GM10847 (cell line): ENCODE results near the gene ABCC9.

ENCODE experiments used
- POLR2A ChIP-seq: IDR thresholded peaks from 2 replicates; pipeline ENCODE4 v1.6.1; 2011; ENCODE audit not compliant: insufficient read length; ENCODE audit errors: extremely low read depth

Gene ABCC9

GRCh38 chr12:21851151-21851550 is 90.1 kb downstream of the ABCC9 start:
- TF ChIP-seq POLR2A = no peak

DNA sequence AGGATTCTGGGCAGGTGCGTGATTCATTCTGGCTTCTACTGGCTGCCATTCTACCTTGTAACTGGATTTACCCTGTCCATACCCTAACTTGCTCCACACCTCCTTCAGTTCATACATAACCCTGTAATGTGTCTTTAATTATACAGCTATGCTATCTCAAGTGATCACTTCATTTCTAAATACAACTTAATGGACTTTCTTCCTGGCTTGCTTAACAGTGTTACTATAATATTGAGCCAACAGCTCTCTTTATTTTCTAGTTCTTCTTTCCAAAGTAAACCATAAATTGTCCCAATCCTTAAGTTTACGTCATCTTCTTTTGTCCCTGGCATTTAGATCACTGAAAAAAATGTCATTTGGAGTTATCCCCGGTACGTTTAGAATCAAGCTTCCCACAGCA is 90.8 kb downstream of the ABCC9 start:
- no peak for TF ChIP-seq POLR2A

DNA sequence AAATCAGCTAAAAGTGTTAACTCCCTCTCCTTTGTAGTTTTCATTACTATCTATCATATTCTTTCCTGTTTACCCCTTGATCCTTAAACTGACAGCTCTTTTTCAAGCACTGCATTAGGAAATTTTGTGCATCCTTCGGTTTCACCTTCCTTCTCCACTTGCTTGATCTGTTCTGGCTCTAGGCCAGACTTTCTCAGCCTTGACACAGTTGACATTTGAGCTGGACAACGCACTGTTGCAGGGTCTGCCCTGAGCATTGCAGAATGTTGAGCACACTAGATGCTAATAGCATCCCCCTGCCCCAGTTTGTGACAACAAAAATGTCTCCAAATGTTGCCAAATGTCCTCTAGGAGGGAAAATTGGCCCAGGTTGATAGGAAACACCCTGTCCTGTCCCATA is 91.3 kb downstream of the ABCC9 start:
- TF ChIP-seq POLR2A = no peak

DNA sequence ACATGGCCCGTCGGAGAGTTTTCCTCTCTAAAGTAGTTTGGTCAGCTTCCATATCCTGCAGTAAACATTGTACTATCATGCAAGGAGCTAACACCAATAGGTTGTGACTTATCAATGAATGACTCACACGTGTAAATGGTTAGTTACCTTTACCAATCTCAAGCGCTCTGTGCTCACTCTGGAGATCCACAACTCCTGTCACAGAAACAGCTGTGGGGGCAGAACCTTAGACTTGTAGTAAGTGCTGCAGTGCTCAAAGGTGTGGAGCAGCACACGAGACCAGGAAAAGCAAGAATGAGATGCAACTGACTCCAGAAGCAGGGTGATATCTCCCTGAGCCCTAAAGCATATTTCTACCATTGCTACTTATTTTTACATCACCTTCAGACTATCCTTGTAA is 93.0 kb downstream of the ABCC9 start:
- no peak for TF ChIP-seq POLR2A

DNA sequence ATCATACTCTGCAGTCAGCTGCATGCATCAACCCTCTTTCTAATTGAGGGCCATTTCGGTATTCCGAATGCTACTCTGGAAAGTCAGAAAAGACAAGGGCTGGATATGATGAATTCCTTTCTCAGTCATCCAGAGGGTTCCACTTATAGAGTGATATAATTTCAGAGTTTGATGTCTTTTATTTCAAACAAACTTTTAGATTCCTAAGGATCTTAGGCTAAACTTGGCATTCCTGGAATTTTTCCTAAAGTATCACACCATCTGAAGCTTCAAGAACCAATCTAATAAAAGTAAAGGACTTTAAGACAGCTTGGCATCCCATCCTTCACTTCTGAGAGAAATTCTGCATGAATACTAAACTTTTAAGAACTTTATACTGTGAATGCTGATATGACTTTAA is 97.4 kb downstream of the ABCC9 start:
- TF ChIP-seq POLR2A = no peak

DNA sequence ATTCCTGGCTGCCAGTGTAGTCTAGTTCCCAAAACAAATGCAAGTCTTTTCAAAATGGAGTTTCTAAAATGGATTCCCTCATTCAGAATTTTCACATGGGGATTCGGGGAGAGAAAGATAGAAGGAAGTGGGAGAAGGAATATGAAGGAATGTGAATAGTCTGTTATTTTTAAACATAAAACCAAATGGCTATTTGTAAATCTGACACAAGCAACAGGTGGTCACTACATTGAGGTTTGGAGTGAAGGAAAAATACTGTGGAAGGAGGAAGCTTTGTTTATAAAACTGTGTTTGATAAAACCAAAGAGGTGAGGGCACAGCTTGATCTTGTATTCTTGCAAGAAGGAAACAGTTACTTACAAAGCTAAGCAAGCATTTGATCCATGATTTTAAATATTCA is 101.5 kb downstream of the ABCC9 start:
- no peak for TF ChIP-seq POLR2A

DNA sequence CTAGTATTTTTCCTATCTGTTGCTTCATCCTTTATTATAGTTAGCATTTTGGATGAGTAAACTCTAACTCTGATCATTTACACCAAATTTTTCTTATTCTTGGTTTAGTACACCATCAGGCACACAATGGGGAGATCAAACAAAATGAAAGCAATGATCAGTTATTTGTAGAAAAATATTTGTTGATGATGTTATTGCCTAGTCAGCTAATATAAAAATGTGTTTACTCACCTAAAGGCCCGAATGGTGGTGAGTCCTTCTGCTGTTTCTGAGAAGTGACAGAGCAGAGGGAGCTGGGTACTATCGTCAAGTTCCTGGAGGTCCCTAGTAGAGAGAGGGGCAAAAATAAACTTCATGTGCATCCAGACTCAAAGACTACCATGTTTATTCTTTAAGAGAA is 103.4 kb downstream of the ABCC9 start:
- TF ChIP-seq POLR2A = no peak

DNA sequence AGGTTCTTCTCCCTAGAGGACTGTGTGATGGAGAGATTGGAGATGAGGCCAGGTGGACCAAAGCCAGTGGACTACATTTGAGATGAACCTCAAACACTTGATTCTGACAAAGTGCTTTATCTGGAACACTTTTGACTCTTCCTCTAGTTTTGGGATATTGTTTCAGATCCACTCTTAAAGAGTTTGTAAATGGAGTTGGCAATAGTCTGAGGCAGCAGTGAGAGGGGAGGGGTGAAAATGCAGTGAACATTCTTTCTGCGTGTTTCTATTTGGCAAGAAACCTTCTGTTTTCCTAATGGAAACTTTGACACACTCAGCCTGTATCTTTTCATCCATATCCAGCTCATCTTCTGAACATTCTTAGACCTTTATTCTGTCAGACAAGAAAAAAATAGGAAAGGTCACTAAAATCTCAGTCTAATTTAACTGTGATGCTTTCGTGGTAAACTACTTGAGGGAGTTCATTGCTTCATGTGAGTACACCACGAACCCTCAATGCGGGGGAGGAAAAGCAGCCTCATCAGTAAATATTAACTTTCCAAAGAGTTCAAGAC is 109.4 kb downstream of the ABCC9 start:
- no peak for TF ChIP-seq POLR2A

DNA sequence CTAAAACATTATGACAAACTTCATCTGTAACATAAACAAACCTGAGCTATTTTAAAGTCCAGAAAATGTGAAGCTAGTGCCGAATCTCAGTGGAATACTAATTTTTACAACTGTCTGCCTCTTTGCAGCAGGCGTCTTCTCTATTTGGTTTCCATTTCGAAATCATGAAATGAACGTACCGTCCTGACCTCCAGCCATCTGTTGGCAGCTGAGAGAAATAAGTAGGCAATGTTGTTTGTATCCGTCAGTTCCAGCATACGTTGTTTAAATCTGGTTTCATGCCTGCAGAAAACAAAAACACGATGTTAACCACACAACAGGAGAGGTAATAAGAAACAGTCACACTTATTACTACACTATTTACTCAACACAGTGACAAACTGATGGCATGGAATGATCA is 112.4 kb downstream of the ABCC9 start:
- no peak for TF ChIP-seq POLR2A

- TF ChIP-seq POLR2A = no peak
Observed at GRCh38 chr12:21828136-21828775, 113.0 kb downstream of the ABCC9 start.

DNA sequence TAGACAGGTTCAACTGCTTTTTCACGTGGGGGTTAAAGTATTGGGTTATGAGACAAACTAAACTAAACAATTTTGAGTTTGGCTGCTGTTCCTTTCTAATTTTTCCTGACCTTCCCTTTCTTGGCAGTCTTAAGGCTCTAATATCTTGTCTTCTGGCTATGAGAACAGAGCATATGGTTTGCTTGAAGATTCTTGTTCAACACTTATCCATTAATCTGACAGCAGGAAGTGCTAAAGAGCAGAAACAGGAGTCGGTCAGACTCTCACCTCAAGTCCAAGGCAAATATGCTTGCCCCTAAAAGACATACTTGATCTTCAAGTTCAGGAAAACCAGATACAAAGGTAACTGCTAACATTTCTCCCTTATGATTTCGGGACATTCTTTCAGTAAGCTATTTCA is 114.1 kb downstream of the ABCC9 start:
- TF ChIP-seq POLR2A = no peak

GRCh38 chr12:21826618-21826910 is 114.7 kb downstream of the ABCC9 start:
- no peak for TF ChIP-seq POLR2A

DNA sequence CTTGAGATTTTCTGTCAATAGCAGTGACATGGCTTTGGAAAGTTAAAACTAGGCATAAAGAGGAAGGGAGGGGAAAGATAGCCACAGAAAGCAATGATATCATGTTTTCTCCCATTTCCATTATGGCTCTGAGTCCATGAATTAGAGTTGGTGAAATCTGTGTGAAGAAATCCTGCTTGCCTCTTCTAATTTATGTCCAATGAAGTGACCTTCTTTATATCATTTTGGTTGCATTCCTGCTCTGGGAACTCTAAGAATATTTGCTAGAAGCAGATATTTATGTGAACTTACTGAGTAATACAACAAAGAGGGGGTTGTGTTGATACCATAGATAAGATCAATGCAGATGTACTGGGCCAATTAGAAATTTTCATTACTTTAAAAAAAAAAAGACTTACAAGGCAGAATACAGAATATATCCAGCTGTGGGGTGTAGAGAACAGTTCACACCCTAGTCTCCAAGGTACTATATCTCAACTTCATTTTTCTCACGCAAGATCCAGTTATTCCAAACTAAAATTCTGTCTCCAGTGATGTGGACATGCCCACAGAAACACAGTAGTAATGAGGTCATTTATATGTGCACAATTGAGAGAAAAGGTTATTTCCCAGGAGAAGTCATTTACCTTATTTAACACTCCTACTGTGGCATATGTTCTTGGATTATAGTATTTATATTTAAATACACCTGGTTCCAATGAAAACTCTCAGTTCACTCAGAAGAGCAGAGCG is 115.2 kb downstream of the ABCC9 start:
- no peak for TF ChIP-seq POLR2A

- no peak for TF ChIP-seq POLR2A
Observed at GRCh38 chr12:21823581-21823980, 117.6 kb downstream of the ABCC9 start.

DNA sequence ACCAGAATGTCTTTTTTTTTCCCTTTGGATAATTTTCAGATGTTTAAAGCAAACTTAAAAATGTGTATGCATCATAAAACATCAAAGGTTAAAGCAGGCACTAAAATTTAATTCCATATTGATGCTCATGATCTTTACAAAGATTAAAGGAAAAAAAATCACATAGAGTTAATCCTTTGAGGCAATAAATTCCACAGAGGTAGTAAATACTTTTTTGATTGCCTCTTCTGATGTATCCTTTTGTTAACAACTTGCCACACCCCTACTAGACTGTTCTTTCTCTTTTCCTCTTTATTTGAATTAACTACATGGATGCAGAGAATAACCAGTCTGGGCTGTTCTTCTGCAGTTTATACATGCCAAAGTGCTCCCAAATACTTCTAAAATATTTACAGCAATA is 121.5 kb downstream of the ABCC9 start:
- TF ChIP-seq POLR2A = no peak

GRCh38 chr12:21819236-21819635 is 122.0 kb downstream of the ABCC9 start:
- no peak for TF ChIP-seq POLR2A

- TF ChIP-seq POLR2A = no peak
Observed at GRCh38 chr12:21818627-21819026, 122.6 kb downstream of the ABCC9 start.
